ENCODE data around the gene CENPK. TPM values are rescaled to one million over a fixed set of nuclear protein-coding genes. Genes with fewer than 3 reads are reported as not detected.

The CENPK gene
- total RNA-seq, 1 donor: 49.6 TPM

DNA sequence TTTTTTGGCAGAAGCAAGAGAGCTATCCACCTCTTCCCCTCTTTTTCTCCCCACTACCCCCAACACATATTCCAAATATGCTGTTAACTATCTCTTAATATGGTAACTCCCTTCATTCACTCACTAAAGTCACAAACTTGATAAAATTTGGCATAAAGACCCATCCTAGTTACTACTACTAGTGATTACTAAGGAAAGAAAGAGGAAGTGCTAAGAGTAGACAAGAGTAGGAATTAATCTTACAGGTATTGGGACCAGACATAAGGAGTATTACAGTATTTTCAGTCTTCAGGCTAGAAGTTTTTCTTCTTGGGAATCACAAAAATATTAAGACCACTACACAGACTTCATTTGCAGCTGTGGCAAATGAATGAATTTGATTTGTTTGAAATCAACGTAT lies 83.4 kb downstream of the CENPK start:
- TF ChIP-seq, protein P1, sequence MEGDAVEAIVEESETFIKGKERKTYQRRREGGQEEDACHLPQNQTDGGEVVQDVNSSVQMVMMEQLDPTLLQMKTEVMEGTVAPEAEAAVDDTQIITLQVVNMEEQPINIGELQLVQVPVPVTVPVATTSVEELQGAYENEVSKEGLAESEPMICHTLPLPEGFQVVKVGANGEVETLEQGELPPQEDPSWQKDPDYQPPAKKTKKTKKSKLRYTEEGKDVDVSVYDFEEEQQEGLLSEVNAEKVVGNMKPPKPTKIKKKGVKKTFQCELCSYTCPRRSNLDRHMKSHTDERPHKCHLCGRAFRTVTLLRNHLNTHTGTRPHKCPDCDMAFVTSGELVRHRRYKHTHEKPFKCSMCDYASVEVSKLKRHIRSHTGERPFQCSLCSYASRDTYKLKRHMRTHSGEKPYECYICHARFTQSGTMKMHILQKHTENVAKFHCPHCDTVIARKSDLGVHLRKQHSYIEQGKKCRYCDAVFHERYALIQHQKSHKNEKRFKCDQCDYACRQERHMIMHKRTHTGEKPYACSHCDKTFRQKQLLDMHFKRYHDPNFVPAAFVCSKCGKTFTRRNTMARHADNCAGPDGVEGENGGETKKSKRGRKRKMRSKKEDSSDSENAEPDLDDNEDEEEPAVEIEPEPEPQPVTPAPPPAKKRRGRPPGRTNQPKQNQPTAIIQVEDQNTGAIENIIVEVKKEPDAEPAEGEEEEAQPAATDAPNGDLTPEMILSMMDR (IDR thresholded peaks at IDR 0.05; ENCODE audit: insufficient read depth, low read length): no peak
- H3K4me3 ChIP-seq (ENCODE audit: low read depth, low read length): peak overlapping the region; percentile 73
- peak; percentile 27 for DNase-seq (ENCODE audit: low read depth)

DNA sequence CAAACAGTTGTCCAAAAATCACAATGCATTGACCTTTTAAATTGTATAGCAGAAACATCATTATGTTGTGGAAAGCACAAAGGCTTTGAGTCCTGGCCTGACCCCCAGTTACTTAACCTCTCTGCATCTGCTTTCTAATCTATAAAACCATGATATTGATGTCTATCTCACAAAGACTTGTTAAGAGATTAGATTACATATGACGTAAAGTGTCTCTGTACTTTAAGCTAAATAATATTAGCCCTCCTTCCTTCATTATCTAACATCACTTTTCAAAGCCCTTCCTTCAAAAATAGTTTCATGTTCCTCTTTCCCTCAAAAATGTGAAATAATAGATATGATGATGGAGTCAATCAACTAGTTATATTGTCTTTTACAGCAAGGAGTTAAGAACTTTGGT lies 84.6 kb downstream of the CENPK start:
- DNase-seq (ENCODE audit: low read depth): peak; percentile 21
- no peak overlapping the region for H3K4me3 ChIP-seq (ENCODE audit: low read depth, low read length)
- TF ChIP-seq, protein P1 (IDR thresholded peaks at IDR 0.05; ENCODE audit: insufficient read depth, low read length): no peak

DNA sequence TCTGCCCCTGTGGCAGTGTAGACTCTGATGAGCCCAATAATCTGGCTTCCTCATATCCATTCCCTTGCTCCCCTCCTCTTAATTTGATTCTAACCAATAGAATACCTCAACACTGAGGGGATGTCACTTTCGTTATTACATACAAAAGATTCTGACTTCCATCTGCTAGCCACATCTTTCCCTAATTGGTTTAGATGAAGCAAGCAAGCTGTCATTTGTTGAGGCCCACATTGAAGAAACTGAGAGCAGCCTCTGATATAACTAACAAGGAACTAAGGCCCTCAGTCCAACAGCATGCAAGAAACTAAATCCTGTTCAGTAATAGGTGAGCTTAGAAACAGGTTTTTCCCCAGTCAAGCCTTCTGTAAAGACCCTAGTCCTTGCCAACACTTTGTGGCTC lies 87.1 kb downstream of the CENPK start:
- no peak for DNase-seq (ENCODE audit: low read depth)
- no peak overlapping the region for H3K4me3 ChIP-seq (ENCODE audit: low read depth, low read length)
- TF ChIP-seq, protein P1 (IDR thresholded peaks at IDR 0.05; ENCODE audit: insufficient read depth, low read length): no peak

DNA sequence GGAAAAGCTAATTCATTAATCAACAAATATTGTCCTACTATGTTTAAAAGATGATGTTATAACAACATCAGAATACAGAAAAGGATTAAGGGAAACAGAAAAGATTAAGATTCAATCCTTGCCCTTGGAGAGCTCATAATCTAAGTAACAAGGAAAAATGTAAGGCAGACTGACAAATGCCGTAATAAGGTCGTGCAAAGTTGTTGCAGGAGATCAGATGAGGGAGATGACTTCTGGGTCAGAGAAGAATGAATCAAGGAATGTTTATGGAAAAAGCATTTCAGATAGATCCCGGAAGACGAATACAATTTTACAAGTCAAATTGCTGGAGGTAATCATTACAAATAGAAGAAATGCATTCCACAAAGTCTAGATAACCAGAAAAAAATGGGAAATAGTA lies 87.6 kb downstream of the CENPK start:
- TF ChIP-seq, protein P1 (IDR thresholded peaks at IDR 0.05; ENCODE audit: insufficient read depth, low read length): no peak

DNA sequence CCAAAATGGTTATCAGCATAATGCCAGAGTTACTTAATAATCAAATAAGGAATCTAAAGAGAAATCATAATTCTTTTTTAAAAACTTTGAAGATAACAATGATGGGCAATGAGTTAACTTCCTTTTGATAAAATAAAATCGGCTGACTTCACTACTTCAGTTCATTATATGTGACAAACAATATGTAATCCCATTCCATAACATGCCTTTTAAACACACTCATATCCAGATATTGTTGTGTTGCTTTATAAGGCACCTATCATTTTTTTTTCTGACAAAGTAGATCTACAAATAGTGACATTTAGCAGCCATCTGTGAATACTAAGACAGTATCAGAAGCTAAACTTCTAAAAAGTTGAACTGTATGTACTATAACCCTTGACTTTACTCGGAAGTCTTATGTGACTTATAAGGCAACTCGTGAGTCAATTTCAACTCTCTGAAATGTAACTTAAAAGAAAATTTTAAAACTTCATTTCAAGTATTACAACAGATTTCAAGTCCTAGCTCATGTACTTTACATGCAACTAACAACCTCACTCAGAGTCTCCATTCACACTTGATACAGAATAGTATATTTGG lies 88.7 kb downstream of the CENPK start:
- H3K4me3 ChIP-seq (ENCODE audit: low read depth, low read length): no peak overlapping the region
- peak; percentile 51 for DNase-seq (ENCODE audit: low read depth)
- TF ChIP-seq, protein P1 (IDR thresholded peaks at IDR 0.05; ENCODE audit: insufficient read depth, low read length): no peak

More for the DNA sequence above, 87.6 kb downstream of the CENPK start:
- no peak overlapping the region for H3K4me3 ChIP-seq (ENCODE audit: low read depth, low read length)
- DNase-seq (ENCODE audit: low read depth): peak; percentile 21

DNA sequence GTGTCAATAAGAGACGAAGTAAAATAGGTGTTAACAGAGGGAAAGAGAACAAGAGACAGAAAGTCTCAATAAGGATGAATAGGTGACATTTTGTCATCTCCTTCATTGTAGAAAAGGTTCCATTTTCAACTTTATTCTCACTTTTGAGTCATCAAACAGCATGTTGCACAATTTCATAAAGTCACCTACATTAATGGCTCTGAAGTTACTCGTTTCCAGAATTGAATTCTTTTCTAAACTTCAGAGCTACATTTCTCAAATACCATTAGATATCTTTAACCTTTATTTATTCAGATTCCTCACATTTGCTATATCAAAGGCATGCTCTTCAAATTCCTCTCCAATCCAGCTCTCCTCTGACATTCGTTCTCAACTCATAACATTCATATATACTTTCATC lies 94.3 kb downstream of the CENPK start:
- peak; percentile 39 for DNase-seq (ENCODE audit: low read depth)
- H3K4me3 ChIP-seq (ENCODE audit: low read depth, low read length): no peak overlapping the region
- TF ChIP-seq, protein P1 (IDR thresholded peaks at IDR 0.05; ENCODE audit: insufficient read depth, low read length): no peak

Small RNAs within 50 kb of the gene (small RNA-seq; reads per million reads assigned to genes)
- gene RNU6-540P: not detected

Other genes starting within 250 kb of the CENPK start
- 40.8 and 64.9 TPM in 2 replicates for gene ADAMTS6, start 81.2 kb downstream of the CENPK start, total RNA-seq (ENCODE audit: low replicate concordance)
- gene PPWD1, start 128 bp upstream of the CENPK start, total RNA-seq (ENCODE audit: low replicate concordance): 35.2 and 81.6 TPM in 2 replicates
- 16.6 and 21.8 TPM in 2 replicates for gene TRIM23, start 61.2 kb upstream of the CENPK start, total RNA-seq (ENCODE audit: low replicate concordance)
- 3.9 and 5.3 TPM in 2 replicates for gene SHLD3, start 61.9 kb upstream of the CENPK start, total RNA-seq (ENCODE audit: low replicate concordance)
- gene TRAPPC13, start 61.9 kb upstream of the CENPK start, total RNA-seq (ENCODE audit: low replicate concordance): 28.0 and 29.5 TPM in 2 replicates
- gene SGTB, start 158.9 kb upstream of the CENPK start, total RNA-seq (ENCODE audit: low replicate concordance): 6.1 and 16.4 TPM in 2 replicates
- gene NLN, start 159.0 kb upstream of the CENPK start, total RNA-seq (ENCODE audit: low replicate concordance): 26.9 and 30.2 TPM in 2 replicates